Ascending aorta (tissue), 2 donors: ENCODE data around the gene DLGAP4. TPM values are rescaled to one million over a fixed set of nuclear protein-coding genes. Genes with fewer than 3 reads are reported as not detected.

Source experiments
- DNase-seq, 2 donors: peaks; one replicate each; pipeline ENCODE4 v3.0.0-alpha.2; 2019; ENCODE audit warnings: low spot score in 2 of 2
- H3K27ac ChIP-seq, 2 donors: fragments of 200-600 bp; sonication (generic); one replicate each; pipeline ENCODE4 v1.5.1; 2016 to 2017; ENCODE audit warnings: mild to moderate bottlenecking in 1 of 2
- H3K27me3 ChIP-seq: fragments of 200-600 bp; sonication (generic); one replicate; pipeline ENCODE4 v1.5.1; 2017
- H3K36me3 ChIP-seq, 2 donors: fragments of 200-600 bp; sonication (generic); one replicate each; pipeline ENCODE4 v1.5.1; 2016
- H3K4me1 ChIP-seq, 2 donors: fragments of 200-600 bp; sonication (generic); one replicate each; pipeline ENCODE4 v1.5.1; 2016 to 2017; ENCODE audit warnings: mild to moderate bottlenecking in 1 of 2
- H3K4me3 ChIP-seq, 2 donors: fragments of 200-600 bp; sonication (generic); one replicate each; pipeline ENCODE4 v1.5.1; 2016 to 2017; ENCODE audit warnings: mild to moderate bottlenecking in 1 of 2
- H3K9me3 ChIP-seq, 2 donors: fragments of 200-600 bp; sonication (generic); one replicate each; pipeline ENCODE4 v1.5.1; 2016
- CTCF ChIP-seq, 3 experiments: fragments of 200-600 bp in 2 of 3; fragments of 450-650 bp in 1 of 3; sonication (generic) in 2 of 3; IDR thresholded peaks; one replicate each; pipeline ENCODE4 v1.5.1; 2016 to 2019; ENCODE audit warnings: antibody characterized with exemption in 3 of 3, mild to moderate bottlenecking in 1 of 3, moderate library complexity in 1 of 3
- intact Hi-C: fragments of 100-400 bp; cut with DNase I; formaldehyde crosslinking; loops from one replicate; pipeline ENCODE4 v1.15.1; 2023
- total RNA-seq: library from RNA; depleted of rRNA; stranded (reverse); fragments of >200 nt; gene quantifications from one replicate; pipeline ENCODE4 v1.1.0, GENCODE V29; 2016

Gene DLGAP4
- total RNA-seq, 1 donor from 2014 or later = 98.2 TPM

- Histone ChIP-seq H3K9me3 (no peaks in the 10 kb centered on the region), H3K27me3 (peaks cover 13% of the 10 kb centered on the region), H3K4me3 (no peak overlapping the region), H3K27ac (no peak overlapping the region), H3K36me3 (no peaks in the 10 kb centered on the region), H3K4me1 (peaks cover 3 to 7% of the 10 kb centered on the region in 2 donors)
- intact Hi-C loops = no loop called here
- DNase-seq = no peak
- TF ChIP-seq CTCF (IDR thresholded peaks at IDR 0.05) = no peak
Measured at GRCh38 chr20:36308986-36309385, 2.8 kb downstream of the DLGAP4 start.

- TF ChIP-seq CTCF (IDR thresholded peaks at IDR 0.05) = no peak
- no peak for DNase-seq
- Histone ChIP-seq H3K4me1 (peaks cover 3 to 7% of the 10 kb centered on the region in 2 donors), H3K27me3 (peaks cover 12% of the 10 kb centered on the region), H3K36me3 (no peaks in the 10 kb centered on the region), H3K9me3 (no peaks in the 10 kb centered on the region), H3K27ac (no peak overlapping the region), H3K4me3 (no peak overlapping the region)
- intact Hi-C loops = no loop called here
Measured at GRCh38 chr20:36309643-36310042, 3.5 kb downstream of the DLGAP4 start.

GRCh38 chr20:36310215-36310981 lies 4.3 kb downstream of the DLGAP4 start:
- Histone ChIP-seq H3K27me3 (peaks cover 4% of the 10 kb centered on the region), H3K4me1 (peaks cover 3 to 7% of the 10 kb centered on the region in 2 donors), H3K36me3 (no peaks in the 10 kb centered on the region), H3K4me3 (no peak overlapping the region), H3K9me3 (no peaks in the 10 kb centered on the region), H3K27ac (no peak overlapping the region)
- no peak for TF ChIP-seq CTCF (IDR thresholded peaks at IDR 0.05)
- DNase-seq = peak in 1 of 2 donors; percentile 11
- intact Hi-C loops = no loop called here

- Histone ChIP-seq H3K9me3 (no peaks in the 10 kb centered on the region), H3K27ac (no peak overlapping the region), H3K4me3 (no peak overlapping the region), H3K4me1 (peaks cover 3 to 7% of the 10 kb centered on the region in 2 donors), H3K27me3 (no peaks in the 10 kb centered on the region), H3K36me3 (no peaks in the 10 kb centered on the region)
- DNase-seq = peak in 1 of 2 donors; percentile 39
- no peak for TF ChIP-seq CTCF (IDR thresholded peaks at IDR 0.05)
- intact Hi-C loops = no loop called here
Measured at GRCh38 chr20:36311141-36311853, 5.2 kb downstream of the DLGAP4 start.

- DNase-seq = peak in 1 of 2 donors; percentile 42
- Histone ChIP-seq H3K4me3 (no peak overlapping the region), H3K27ac (no peak overlapping the region), H3K9me3 (no peaks in the 10 kb centered on the region), H3K4me1 (no peaks in the 10 kb centered on the region), H3K27me3 (no peaks in the 10 kb centered on the region), H3K36me3 (no peaks in the 10 kb centered on the region)
- intact Hi-C loops = no loop called here
- TF ChIP-seq CTCF (IDR thresholded peaks at IDR 0.05) = no peak
Measured at GRCh38 chr20:36311854-36312723, 6.0 kb downstream of the DLGAP4 start.
